ENCODE results near the gene VPS51.
"Not testable (repeated sequence)": the region's sequence is repeated elsewhere in the genome, so short reads cannot be mapped to it uniquely, and the experiment has no call there.

- TF ChIP-seq, protein P1, sequence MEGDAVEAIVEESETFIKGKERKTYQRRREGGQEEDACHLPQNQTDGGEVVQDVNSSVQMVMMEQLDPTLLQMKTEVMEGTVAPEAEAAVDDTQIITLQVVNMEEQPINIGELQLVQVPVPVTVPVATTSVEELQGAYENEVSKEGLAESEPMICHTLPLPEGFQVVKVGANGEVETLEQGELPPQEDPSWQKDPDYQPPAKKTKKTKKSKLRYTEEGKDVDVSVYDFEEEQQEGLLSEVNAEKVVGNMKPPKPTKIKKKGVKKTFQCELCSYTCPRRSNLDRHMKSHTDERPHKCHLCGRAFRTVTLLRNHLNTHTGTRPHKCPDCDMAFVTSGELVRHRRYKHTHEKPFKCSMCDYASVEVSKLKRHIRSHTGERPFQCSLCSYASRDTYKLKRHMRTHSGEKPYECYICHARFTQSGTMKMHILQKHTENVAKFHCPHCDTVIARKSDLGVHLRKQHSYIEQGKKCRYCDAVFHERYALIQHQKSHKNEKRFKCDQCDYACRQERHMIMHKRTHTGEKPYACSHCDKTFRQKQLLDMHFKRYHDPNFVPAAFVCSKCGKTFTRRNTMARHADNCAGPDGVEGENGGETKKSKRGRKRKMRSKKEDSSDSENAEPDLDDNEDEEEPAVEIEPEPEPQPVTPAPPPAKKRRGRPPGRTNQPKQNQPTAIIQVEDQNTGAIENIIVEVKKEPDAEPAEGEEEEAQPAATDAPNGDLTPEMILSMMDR (IDR thresholded peaks at IDR 0.05) = not testable (repeated sequence)
- TF ChIP-seq POLR2A (IDR thresholded peaks at IDR 0.05) = not testable (repeated sequence)
These were observed 23.1 kb downstream of the VPS51 start for GRCh38 chr11:65118891-65119669.
